SK-N-SH (cell line): ENCODE data around the gene LIN7C. TPM values are rescaled to one million over a fixed set of nuclear protein-coding genes. Genes with fewer than 3 reads are reported as not detected.

Experiments
- CTCF ChIA-PET: fragments of 300-600, 350-600 bp; formaldehyde crosslinking; extraction: SDS; loops from one replicate; lab custom pipeline; 2021; lab: Yijun Ruan, JAX
- POLR2A ChIA-PET: fragments of 350-600 bp; sonication (Branson Sonifier 250); formaldehyde crosslinking; extraction: SDS; loops from one replicate; lab custom pipeline; 2020; ENCODE audit warnings: antibody characterized with exemption, inconsistent platforms; lab: Yijun Ruan, JAX
- DNase-seq: peaks from one replicate; pipeline ENCODE4 v3.0.0; 2012
- H2AFZ ChIP-seq: fragments of 200-600 bp; sonication (generic); 2 replicates; pipeline ENCODE4 v1.8.1; 2016; ENCODE audit warnings: antibody characterized with exemption, mild to moderate bottlenecking, low read depth
- H3F3A ChIP-seq: fragments of 200-600 bp; sonication (generic); replicated peaks from 2 replicates; pipeline ENCODE3; 2016; ENCODE audit warnings: antibody characterized with exemption, mild to moderate bottlenecking; ENCODE audit not compliant: insufficient read depth
- H3K27ac ChIP-seq, 2 experiments: fragments of 200-500 bp in 1 of 2; fragments of 200-600 bp in 1 of 2; sonication (Bioruptor generic) in 1 of 2; sonication (generic), shearing (Covaris generic) in 1 of 2; 2 replicates each; pipeline versions ENCODE4 v1.5.1 to v1.6.1; 2014 to 2016; ENCODE audit warnings: low read depth in 2 of 2, inconsistent platforms in 1 of 2, low read length in 1 of 2, mild to moderate bottlenecking in 1 of 2, mixed read lengths in 1 of 2
- H3K27me3 ChIP-seq: fragments of 200-600 bp; sonication (generic), shearing (Covaris generic); 2 replicates; pipeline ENCODE4 v1.6.1; 2016; ENCODE audit warnings: mixed run types; ENCODE audit not compliant: insufficient read depth
- H3K36me3 ChIP-seq, 2 experiments: fragments of 200-500 bp in 1 of 2; fragments of 200-600 bp in 1 of 2; sonication (Bioruptor generic) in 1 of 2; sonication (generic) in 1 of 2; replicated peaks in 1 of 2; 2 replicates each; pipeline versions ENCODE3 to v1.5.1; 2014 to 2016; ENCODE audit warnings: low read length in 1 of 2, mild to moderate bottlenecking in 1 of 2; ENCODE audit not compliant: insufficient read depth in 2 of 2, control insufficient read depth in 1 of 2
- H3K4me1 ChIP-seq, 2 experiments: fragments of 200-500 bp in 1 of 2; fragments of 200-600 bp in 1 of 2; sonication (Bioruptor generic) in 1 of 2; sonication (generic), shearing (Covaris generic) in 1 of 2; 2 replicates each; pipeline versions ENCODE4 v1.5.1 to v1.6.1; 2014 to 2016; ENCODE audit warnings: low read depth in 1 of 2, low read length in 1 of 2, mixed run types in 1 of 2; ENCODE audit not compliant: insufficient read depth in 2 of 2, control insufficient read depth in 1 of 2
- H3K4me2 ChIP-seq: fragments of 200-600 bp; sonication (generic), shearing (Covaris generic); 2 replicates; pipeline ENCODE4 v1.6.1; 2017; ENCODE audit warnings: mixed run types
- H3K4me3 ChIP-seq, 2 experiments: fragments of 200-500 bp in 1 of 2; fragments of 200-600 bp in 1 of 2; sonication (Bioruptor generic) in 1 of 2; sonication (generic), shearing (Covaris generic) in 1 of 2; 2 replicates each; pipeline versions ENCODE4 v1.5.1 to v1.8.1; 2014 to 2016; ENCODE audit warnings: low read depth in 2 of 2, inconsistent platforms in 1 of 2, low read length in 1 of 2, mild to moderate bottlenecking in 1 of 2, mixed read lengths in 1 of 2, moderate library complexity in 1 of 2
- H3K79me2 ChIP-seq: fragments of 200-600 bp; sonication (generic); 2 replicates; pipeline ENCODE4 v1.8.1; 2017; ENCODE audit warnings: mild to moderate bottlenecking; ENCODE audit not compliant: insufficient read depth
- H3K9ac ChIP-seq: fragments of 200-600 bp; sonication (generic); 2 replicates; pipeline ENCODE4 v1.6.1; 2017; ENCODE audit warnings: mixed run types
- H3K9me2 ChIP-seq: fragments of 200-600 bp; sonication (generic); 2 replicates; pipeline ENCODE4 v1.6.1; 2017; ENCODE audit warnings: mixed run types
- H3K9me3 ChIP-seq: fragments of 200-600 bp; sonication (generic); 2 replicates; pipeline ENCODE4 v1.6.1; 2017; ENCODE audit warnings: mixed run types, mild to moderate bottlenecking, moderate library complexity
- H4K20me1 ChIP-seq: fragments of 200-600 bp; sonication (generic); 2 replicates; pipeline ENCODE4 v1.6.1; 2017; ENCODE audit warnings: mild to moderate bottlenecking, mixed run types; ENCODE audit not compliant: insufficient read depth
- CHD2 ChIP-seq: fragments of 150-350 bp; IDR thresholded peaks from 2 replicates; pipeline ENCODE4 v1.6.1; 2018; ENCODE audit warnings: low read length; ENCODE audit not compliant: partially characterized antibody
- EP300 ChIP-seq, 2 experiments: IDR thresholded peaks; 2 replicates each; pipeline versions ENCODE4 v1.4.0 to v1.6.1; 2012; ENCODE audit warnings: borderline replicate concordance in 1 of 2, low read depth in 1 of 2, low read length in 1 of 2
- FOSL2 ChIP-seq: IDR thresholded peaks from 2 replicates; pipeline ENCODE4 v1.4.0; 2012; ENCODE audit warnings: low read depth, mild to moderate bottlenecking, moderate library complexity, borderline replicate concordance
- GABPA ChIP-seq: IDR thresholded peaks from 2 replicates; pipeline ENCODE4 v1.4.0; 2012; ENCODE audit warnings: low read depth, mild to moderate bottlenecking
- GATA2 ChIP-seq: sonication (generic); formaldehyde crosslinking; IDR thresholded peaks from 2 replicates; pipeline ENCODE4 v1.5.0; 2020; ENCODE audit warnings: mild to moderate bottlenecking, missing genetic modification reagents
- JUND ChIP-seq: IDR thresholded peaks from 2 replicates; pipeline ENCODE4 v1.4.0; 2012
- MXI1 ChIP-seq: IDR thresholded peaks from 2 replicates; pipeline ENCODE4 v1.6.1; 2012; ENCODE audit warnings: mild to moderate bottlenecking, low read depth, low read length, improper control_type of control experiment
- RAD21 ChIP-seq: IDR thresholded peaks from 2 replicates; pipeline ENCODE4 v1.6.1; 2012; ENCODE audit warnings: mild to moderate bottlenecking, low read length
- RCOR1 ChIP-seq: fragments of 150-350 bp; IDR thresholded peaks from 2 replicates; pipeline ENCODE4 v1.6.1; 2017; ENCODE audit warnings: antibody characterized with exemption, low read length
- RXRA ChIP-seq: IDR thresholded peaks from 2 replicates; pipeline ENCODE4 v1.4.0; 2012; ENCODE audit warnings: low read depth, mild to moderate bottlenecking, borderline replicate concordance
- SIN3A ChIP-seq: IDR thresholded peaks from 2 replicates; pipeline ENCODE4 v1.6.1; 2012; ENCODE audit warnings: low read depth, mild to moderate bottlenecking, low read length, moderate library complexity, borderline replicate concordance
- SMC3 ChIP-seq: IDR thresholded peaks from 2 replicates; pipeline ENCODE4 v1.6.1; 2012; ENCODE audit warnings: low read depth, low read length, improper control_type of control experiment
- TAF1 ChIP-seq: IDR thresholded peaks from 2 replicates; pipeline ENCODE4 v1.6.1; 2012; ENCODE audit warnings: low read depth, mild to moderate bottlenecking, low read length, moderate library complexity, borderline replicate concordance
- TCF12 ChIP-seq: IDR thresholded peaks from 2 replicates; pipeline ENCODE4 v1.4.0; 2012
- TEAD4 ChIP-seq: IDR thresholded peaks from 2 replicates; pipeline ENCODE4 v1.4.0; 2012; ENCODE audit warnings: mild to moderate bottlenecking, borderline replicate concordance; ENCODE audit not compliant: insufficient read depth
- YY1 ChIP-seq: IDR thresholded peaks from 2 replicates; pipeline ENCODE4 v1.4.0; 2012; ENCODE audit warnings: low read depth, mild to moderate bottlenecking
- WGBS: methylation state at CpG from one replicate; pipeline ENCODE4 v1.1.6; 2017; ENCODE audit warnings: low lambda C conversion rate; 5-methylcytosine and 5-hydroxymethylcytosine counted together
- polyA plus RNA-seq, 3 experiments: library from polyadenylated mRNA; depleted of rRNA; stranded (reverse); fragments of >200 nt; gene quantifications; 2 replicates each; pipeline ENCODE4 v1.2.3, GENCODE V29; 2012
- TF ChIP-seq, protein P1 (sequence below): IDR thresholded peaks from 2 replicates; pipeline ENCODE4 v1.6.1; 2012; ENCODE audit warnings: mild to moderate bottlenecking, low read depth, low read length, moderate library complexity
- TF ChIP-seq, protein P2 (sequence below): fragments of 200-600 bp; sonication (generic); IDR thresholded peaks from 2 replicates; pipeline ENCODE4 v1.6.1; 2017; ENCODE audit warnings: antibody characterized with exemption, mild to moderate bottlenecking, moderate library complexity
- TF ChIP-seq, protein P3 (sequence below): IDR thresholded peaks from 2 replicates; pipeline ENCODE4 v1.4.0; 2012; ENCODE audit warnings: low read depth, borderline replicate concordance
- TF ChIP-seq, protein P4 (sequence below): fragments of 150-350 bp; IDR thresholded peaks from 2 replicates; pipeline ENCODE4 v1.6.1; 2017; ENCODE audit warnings: antibody characterized with exemption, low read length, low read depth, borderline replicate concordance
- TF ChIP-seq, protein P5 (sequence below): IDR thresholded peaks from 2 replicates; pipeline ENCODE4 v1.4.0; 2012; ENCODE audit warnings: low read depth

LIN7C gene
- polyA plus RNA-seq, 1 of the 3 experiments (the other 2 are of a cell fraction), result 7.3 TPM

DNA sequence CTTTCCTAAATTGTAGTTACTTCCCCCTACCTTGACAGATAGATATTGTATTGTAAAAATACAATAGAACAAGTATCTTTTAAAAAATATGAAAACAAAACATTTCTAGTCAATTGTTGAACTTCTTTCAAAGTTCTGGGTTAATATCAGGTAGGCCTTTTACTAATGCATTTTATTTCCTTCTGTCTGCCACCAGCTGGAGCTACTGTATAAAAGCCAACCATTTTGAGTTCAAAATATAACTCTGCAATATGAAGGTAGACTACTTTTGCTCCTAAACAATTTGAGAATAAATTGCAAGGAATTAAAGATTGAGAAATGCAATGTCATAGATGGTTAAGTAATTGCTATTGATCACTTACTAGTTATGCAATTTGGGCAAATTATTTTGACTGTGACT lies 22.1 kb upstream of the LIN7C start:
- DNase-seq, result no peak
- no peak overlapping the region for H3K9ac ChIP-seq
- peak; percentile 47 for TF ChIP-seq RAD21
- TF ChIP-seq, protein P1, sequence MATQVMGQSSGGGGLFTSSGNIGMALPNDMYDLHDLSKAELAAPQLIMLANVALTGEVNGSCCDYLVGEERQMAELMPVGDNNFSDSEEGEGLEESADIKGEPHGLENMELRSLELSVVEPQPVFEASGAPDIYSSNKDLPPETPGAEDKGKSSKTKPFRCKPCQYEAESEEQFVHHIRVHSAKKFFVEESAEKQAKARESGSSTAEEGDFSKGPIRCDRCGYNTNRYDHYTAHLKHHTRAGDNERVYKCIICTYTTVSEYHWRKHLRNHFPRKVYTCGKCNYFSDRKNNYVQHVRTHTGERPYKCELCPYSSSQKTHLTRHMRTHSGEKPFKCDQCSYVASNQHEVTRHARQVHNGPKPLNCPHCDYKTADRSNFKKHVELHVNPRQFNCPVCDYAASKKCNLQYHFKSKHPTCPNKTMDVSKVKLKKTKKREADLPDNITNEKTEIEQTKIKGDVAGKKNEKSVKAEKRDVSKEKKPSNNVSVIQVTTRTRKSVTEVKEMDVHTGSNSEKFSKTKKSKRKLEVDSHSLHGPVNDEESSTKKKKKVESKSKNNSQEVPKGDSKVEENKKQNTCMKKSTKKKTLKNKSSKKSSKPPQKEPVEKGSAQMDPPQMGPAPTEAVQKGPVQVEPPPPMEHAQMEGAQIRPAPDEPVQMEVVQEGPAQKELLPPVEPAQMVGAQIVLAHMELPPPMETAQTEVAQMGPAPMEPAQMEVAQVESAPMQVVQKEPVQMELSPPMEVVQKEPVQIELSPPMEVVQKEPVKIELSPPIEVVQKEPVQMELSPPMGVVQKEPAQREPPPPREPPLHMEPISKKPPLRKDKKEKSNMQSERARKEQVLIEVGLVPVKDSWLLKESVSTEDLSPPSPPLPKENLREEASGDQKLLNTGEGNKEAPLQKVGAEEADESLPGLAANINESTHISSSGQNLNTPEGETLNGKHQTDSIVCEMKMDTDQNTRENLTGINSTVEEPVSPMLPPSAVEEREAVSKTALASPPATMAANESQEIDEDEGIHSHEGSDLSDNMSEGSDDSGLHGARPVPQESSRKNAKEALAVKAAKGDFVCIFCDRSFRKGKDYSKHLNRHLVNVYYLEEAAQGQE, result no peak
- TF ChIP-seq, protein P2, sequence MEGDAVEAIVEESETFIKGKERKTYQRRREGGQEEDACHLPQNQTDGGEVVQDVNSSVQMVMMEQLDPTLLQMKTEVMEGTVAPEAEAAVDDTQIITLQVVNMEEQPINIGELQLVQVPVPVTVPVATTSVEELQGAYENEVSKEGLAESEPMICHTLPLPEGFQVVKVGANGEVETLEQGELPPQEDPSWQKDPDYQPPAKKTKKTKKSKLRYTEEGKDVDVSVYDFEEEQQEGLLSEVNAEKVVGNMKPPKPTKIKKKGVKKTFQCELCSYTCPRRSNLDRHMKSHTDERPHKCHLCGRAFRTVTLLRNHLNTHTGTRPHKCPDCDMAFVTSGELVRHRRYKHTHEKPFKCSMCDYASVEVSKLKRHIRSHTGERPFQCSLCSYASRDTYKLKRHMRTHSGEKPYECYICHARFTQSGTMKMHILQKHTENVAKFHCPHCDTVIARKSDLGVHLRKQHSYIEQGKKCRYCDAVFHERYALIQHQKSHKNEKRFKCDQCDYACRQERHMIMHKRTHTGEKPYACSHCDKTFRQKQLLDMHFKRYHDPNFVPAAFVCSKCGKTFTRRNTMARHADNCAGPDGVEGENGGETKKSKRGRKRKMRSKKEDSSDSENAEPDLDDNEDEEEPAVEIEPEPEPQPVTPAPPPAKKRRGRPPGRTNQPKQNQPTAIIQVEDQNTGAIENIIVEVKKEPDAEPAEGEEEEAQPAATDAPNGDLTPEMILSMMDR, result peak; percentile 29
- TF ChIP-seq SMC3, result peak; percentile 14; the same call in 1 of the 2 replicates
- H3K79me2 ChIP-seq, result no peaks in the 10 kb centered on the region
- H2AFZ ChIP-seq, result no peak overlapping the region
- no peaks in the 10 kb centered on the region for H3F3A ChIP-seq
- H3K27ac ChIP-seq, result no peak overlapping the region
- no peaks in the 10 kb centered on the region for H3K27me3 ChIP-seq
- POLR2A ChIA-PET, result no interaction called here
- H4K20me1 ChIP-seq, result no peaks in the 10 kb centered on the region
- no peaks in the 10 kb centered on the region; a peak in 1 of 4 replicates for H3K4me1 ChIP-seq
- H3K9me3 ChIP-seq, result no peaks in the 10 kb centered on the region
- H3K4me2 ChIP-seq, result no peak overlapping the region
- CTCF ChIA-PET, result interaction anchor here (1.1 to 1.5 kb wide), 3 partner anchors 167 to 188 kb away, joined by 3 to 7 read pairs (median 4); no protein-coding TSS in a partner anchor
- no peaks in the 10 kb centered on the region for H3K36me3 ChIP-seq
- H3K4me3 ChIP-seq, result no peak overlapping the region
- H3K9me2 ChIP-seq, result no peaks in the 10 kb centered on the region

DNA sequence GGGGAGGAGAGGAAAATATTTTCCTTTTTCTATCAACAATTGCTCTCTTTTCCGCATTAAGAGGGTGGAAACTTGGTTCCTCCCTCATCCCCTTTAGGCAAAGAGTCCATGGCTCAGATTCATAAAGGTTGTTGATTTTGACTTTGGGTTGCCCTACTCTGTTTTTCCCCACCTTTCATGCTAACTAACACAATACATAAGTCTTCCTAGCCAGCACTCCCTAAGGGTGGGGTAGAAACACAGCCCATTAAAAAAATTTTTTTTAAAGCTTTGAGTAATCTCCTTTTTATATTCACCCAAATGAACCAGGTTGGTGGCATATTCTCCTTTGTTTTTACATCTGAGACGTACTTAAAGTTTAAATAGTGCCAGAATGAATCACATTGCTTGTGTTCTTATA lies 20.0 kb upstream of the LIN7C start:
- Histone ChIP-seq H3K9me3 (no peaks in the 10 kb centered on the region), H3K79me2 (no peaks in the 10 kb centered on the region), H2AFZ (no peak overlapping the region), H3K27me3 (no peaks in the 10 kb centered on the region), H3K4me1 (no peaks in the 10 kb centered on the region; a peak in 1 of 4 replicates), H3K4me2 (no peak overlapping the region), H3F3A (no peaks in the 10 kb centered on the region), H3K9ac (no peak overlapping the region), H3K36me3 (no peaks in the 10 kb centered on the region), H3K27ac (no peak overlapping the region), H3K9me2 (no peaks in the 10 kb centered on the region), H4K20me1 (no peaks in the 10 kb centered on the region), H3K4me3 (no peak overlapping the region)
- CTCF ChIA-PET, result interaction anchor here (1.2 to 1.8 kb wide), 2 partner anchors 12 to 27 kb away, joined by 3 to 4 read pairs; no protein-coding TSS in a partner anchor
- no peak for DNase-seq
- WGBS, result 73% methylated on average over 2 of the region's 2 CpGs
- POLR2A ChIA-PET, result no interaction called here
- TF ChIP-seq TAF1 (no peak), JUND (no peak), FOSL2 (no peak), TEAD4 (no peak), CHD2 (no peak), SIN3A (no peak), TCF12 (no peak), YY1 (no peak), RXRA (no peak), GATA2 (no peak), RCOR1 (no peak), GABPA (no peak), MXI1 (no peak), EP300 (IDR thresholded peaks at IDR 0.05; ENCODE audit: borderline replicate concordance in 1 of 2, low read depth in 1 of 2, low read length in 1 of 2) (no peak)
- TF ChIP-seq, protein P3, sequence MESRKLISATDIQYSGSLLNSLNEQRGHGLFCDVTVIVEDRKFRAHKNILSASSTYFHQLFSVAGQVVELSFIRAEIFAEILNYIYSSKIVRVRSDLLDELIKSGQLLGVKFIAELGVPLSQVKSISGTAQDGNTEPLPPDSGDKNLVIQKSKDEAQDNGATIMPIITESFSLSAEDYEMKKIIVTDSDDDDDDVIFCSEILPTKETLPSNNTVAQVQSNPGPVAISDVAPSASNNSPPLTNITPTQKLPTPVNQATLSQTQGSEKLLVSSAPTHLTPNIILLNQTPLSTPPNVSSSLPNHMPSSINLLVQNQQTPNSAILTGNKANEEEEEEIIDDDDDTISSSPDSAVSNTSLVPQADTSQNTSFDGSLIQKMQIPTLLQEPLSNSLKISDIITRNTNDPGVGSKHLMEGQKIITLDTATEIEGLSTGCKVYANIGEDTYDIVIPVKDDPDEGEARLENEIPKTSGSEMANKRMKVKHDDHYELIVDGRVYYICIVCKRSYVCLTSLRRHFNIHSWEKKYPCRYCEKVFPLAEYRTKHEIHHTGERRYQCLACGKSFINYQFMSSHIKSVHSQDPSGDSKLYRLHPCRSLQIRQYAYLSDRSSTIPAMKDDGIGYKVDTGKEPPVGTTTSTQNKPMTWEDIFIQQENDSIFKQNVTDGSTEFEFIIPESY, result no peak
- TF ChIP-seq, protein P4, sequence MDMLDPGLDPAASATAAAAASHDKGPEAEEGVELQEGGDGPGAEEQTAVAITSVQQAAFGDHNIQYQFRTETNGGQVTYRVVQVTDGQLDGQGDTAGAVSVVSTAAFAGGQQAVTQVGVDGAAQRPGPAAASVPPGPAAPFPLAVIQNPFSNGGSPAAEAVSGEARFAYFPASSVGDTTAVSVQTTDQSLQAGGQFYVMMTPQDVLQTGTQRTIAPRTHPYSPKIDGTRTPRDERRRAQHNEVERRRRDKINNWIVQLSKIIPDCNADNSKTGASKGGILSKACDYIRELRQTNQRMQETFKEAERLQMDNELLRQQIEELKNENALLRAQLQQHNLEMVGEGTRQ, result no peak
- TF ChIP-seq, protein P5, sequence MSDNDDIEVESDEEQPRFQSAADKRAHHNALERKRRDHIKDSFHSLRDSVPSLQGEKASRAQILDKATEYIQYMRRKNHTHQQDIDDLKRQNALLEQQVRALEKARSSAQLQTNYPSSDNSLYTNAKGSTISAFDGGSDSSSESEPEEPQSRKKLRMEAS, result no peak
